Endothelial cell (in vitro differentiated cells): ENCODE results near the gene XCR1. TPM values are rescaled to one million over a fixed set of nuclear protein-coding genes. Genes with fewer than 3 reads are reported as not detected.
A peak's percentile ranks its signal among the peaks of the same experiment; 100 is the strongest.
"Not testable (repeated sequence)": the region's sequence is repeated elsewhere in the genome, so short reads cannot be mapped to it uniquely, and the experiment has no call there.

ENCODE experiments used
- DNase-seq: peaks from one replicate; pipeline ENCODE4 v3.0.0; 2021; ENCODE audit warnings: low spot score
- H3K27ac Mint-ChIP-seq: one replicate; pipeline ENCODE4 v1.8.0; 2021; ENCODE audit warnings: mixed read lengths, inconsistent platforms; ENCODE audit not compliant: unreplicated experiment
- H3K27me3 Mint-ChIP-seq: one replicate; pipeline ENCODE4 v1.8.0; 2021; ENCODE audit warnings: mild to moderate bottlenecking, moderate library complexity, mixed read lengths, inconsistent platforms; ENCODE audit not compliant: unreplicated experiment
- H3K36me3 Mint-ChIP-seq: one replicate; pipeline ENCODE4 v1.8.0; 2021; ENCODE audit warnings: mild to moderate bottlenecking, low read depth, mixed read lengths, inconsistent platforms; ENCODE audit not compliant: unreplicated experiment
- H3K4me1 Mint-ChIP-seq: one replicate; pipeline ENCODE4 v1.8.0; 2021; ENCODE audit warnings: mild to moderate bottlenecking, mixed read lengths, inconsistent platforms; ENCODE audit not compliant: unreplicated experiment
- H3K4me3 Mint-ChIP-seq: one replicate; pipeline ENCODE4 v1.8.0; 2021; ENCODE audit warnings: mild to moderate bottlenecking, mixed read lengths, inconsistent platforms; ENCODE audit not compliant: unreplicated experiment
- H3K9me3 Mint-ChIP-seq: one replicate; pipeline ENCODE4 v1.8.0; 2021; ENCODE audit warnings: mixed read lengths, inconsistent platforms; ENCODE audit not compliant: unreplicated experiment
- total RNA-seq: library from RNA; stranded (reverse); fragmentation: NEBNext Ultra II Directional; extraction: Animal tissue kit (Norgen Biotek cat#: 25700); gene quantifications from one replicate; pipeline ENCODE4 v1.2.1, GENCODE V29; 2021; ENCODE audit not compliant: unreplicated experiment
- TF ChIP-seq, protein P1 (sequence below): fragments of 200-600 bp; sonication (generic); IDR thresholded peaks from one replicate; pipeline ENCODE4 v1.5.0; 2021; ENCODE audit warnings: antibody characterized with exemption; ENCODE audit not compliant: unreplicated experiment

XCR1 gene
- total RNA-seq, 1 donor from 2014 or later = not detected

- Mint-ChIP-seq H3K27ac (no peak overlapping the region), H3K4me1 (peaks cover 17% of the 10 kb centered on the region), H3K9me3 (no peaks in the 10 kb centered on the region), H3K27me3 (no peaks in the 10 kb centered on the region), H3K36me3 (no peaks in the 10 kb centered on the region), H3K4me3 (no peak overlapping the region)
- TF ChIP-seq, protein P1, sequence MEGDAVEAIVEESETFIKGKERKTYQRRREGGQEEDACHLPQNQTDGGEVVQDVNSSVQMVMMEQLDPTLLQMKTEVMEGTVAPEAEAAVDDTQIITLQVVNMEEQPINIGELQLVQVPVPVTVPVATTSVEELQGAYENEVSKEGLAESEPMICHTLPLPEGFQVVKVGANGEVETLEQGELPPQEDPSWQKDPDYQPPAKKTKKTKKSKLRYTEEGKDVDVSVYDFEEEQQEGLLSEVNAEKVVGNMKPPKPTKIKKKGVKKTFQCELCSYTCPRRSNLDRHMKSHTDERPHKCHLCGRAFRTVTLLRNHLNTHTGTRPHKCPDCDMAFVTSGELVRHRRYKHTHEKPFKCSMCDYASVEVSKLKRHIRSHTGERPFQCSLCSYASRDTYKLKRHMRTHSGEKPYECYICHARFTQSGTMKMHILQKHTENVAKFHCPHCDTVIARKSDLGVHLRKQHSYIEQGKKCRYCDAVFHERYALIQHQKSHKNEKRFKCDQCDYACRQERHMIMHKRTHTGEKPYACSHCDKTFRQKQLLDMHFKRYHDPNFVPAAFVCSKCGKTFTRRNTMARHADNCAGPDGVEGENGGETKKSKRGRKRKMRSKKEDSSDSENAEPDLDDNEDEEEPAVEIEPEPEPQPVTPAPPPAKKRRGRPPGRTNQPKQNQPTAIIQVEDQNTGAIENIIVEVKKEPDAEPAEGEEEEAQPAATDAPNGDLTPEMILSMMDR = no peak
- DNase-seq = no peak
Measured at GRCh38 chr3:46057716-46058115, 30.4 kb upstream of the XCR1 start.

- Mint-ChIP-seq H3K9me3 (no peaks in the 10 kb centered on the region), H3K27ac (no peak overlapping the region), H3K36me3 (no peaks in the 10 kb centered on the region), H3K4me3 (no peak overlapping the region), H3K4me1 (peaks cover 13% of the 10 kb centered on the region), H3K27me3 (no peaks in the 10 kb centered on the region)
- TF ChIP-seq, protein P1 = no peak
- DNase-seq = no peak
Measured at GRCh38 chr3:46056686-46057085, 29.4 kb upstream of the XCR1 start.

DNA sequence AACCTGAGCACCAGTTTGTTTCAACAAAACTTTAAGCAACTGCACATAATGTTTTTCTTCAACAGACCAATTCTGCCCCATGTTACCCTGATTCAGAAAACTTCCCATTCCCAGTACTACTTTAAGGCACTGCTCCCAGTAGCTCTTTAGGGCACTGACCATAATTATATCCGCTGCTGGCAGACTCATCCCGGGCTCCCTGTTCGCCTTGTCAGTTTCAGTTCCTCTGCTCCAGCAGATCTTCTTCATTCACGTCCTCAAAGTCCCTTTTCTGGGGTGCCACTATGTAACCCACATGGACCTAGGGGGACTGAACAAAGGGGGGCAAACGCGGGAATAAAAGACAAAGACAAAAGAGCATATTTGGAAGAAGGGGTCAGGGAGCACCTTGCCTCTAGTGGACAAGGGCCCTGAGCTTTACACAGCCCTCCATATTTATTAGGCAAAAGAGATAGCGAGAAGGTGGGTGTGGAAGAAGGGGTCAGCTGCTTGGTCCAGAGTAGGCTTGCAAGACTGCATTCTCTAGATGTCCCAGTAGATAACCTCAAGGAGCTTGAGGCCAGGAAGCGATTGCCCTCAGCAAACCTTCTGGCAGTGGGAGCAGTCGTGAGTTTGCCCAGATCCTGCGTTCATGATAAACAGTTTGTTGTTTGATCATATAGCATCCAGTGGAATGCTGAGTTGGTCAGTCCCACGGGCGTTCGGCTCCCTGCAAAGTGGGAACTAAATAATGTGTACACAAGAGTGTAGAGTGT lies 26.7 kb upstream of the XCR1 start:
- not testable (repeated sequence) for H3K27ac Mint-ChIP-seq

GRCh38 chr3:46053265-46053664 lies 26.0 kb upstream of the XCR1 start:
- not testable (repeated sequence) for H3K9me3 Mint-ChIP-seq, H3K27ac Mint-ChIP-seq, H3K27me3 Mint-ChIP-seq, DNase-seq, H3K36me3 Mint-ChIP-seq, H3K4me3 Mint-ChIP-seq
- TF ChIP-seq, protein P1 = peak; percentile 25
- peaks cover 13% of the 10 kb centered on the region for H3K4me1 Mint-ChIP-seq

More for the DNA sequence above, 26.7 kb upstream of the XCR1 start:
- not testable (repeated sequence) for DNase-seq, H3K27me3 Mint-ChIP-seq, H3K36me3 Mint-ChIP-seq, H3K9me3 Mint-ChIP-seq, H3K4me3 Mint-ChIP-seq
- H3K4me1 Mint-ChIP-seq = peaks cover 13% of the 10 kb centered on the region

DNA sequence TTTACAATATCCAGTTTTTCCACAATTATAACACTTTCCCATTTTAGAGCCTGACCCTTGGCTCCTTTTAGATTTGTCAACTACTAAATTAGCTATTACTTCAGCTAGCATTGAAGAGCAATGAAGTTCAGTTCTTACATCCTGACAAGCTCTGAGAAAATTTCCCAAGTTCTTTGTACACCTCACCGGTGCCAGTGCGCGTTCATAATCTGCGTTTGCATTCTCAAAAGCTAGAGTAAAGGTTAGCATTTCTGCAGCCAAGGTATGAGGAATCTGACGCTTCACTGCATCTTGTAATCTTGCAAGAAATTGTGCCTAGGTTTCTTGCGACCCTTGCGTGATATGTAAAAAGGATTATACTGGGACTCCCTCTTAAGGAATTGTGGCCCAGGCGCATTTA lies 25.2 kb upstream of the XCR1 start:
- DNase-seq = no peak
- no peaks in the 10 kb centered on the region for H3K36me3 Mint-ChIP-seq
- H3K27ac Mint-ChIP-seq = no peak overlapping the region
- no peaks in the 10 kb centered on the region for H3K27me3 Mint-ChIP-seq
- H3K4me3 Mint-ChIP-seq = no peak overlapping the region
- TF ChIP-seq, protein P1 = no peak
- peaks cover 13% of the 10 kb centered on the region for H3K4me1 Mint-ChIP-seq
- no peaks in the 10 kb centered on the region for H3K9me3 Mint-ChIP-seq
